Cardiac fibroblast (primary cell): Measurements from ENCODE around the gene DSC3.

ENCODE experiments used
- DNase-seq, 2 donors: peaks; one replicate each; pipeline versions ENCODE4 v3.0.0 to v3.0.0-alpha.2; 2010; ENCODE audit warnings: low read depth in 2 of 2
- H3K4me3 ChIP-seq, 2 donors: replicated peaks in 1 of 2; 1 replicate in 1 of 2; 2 replicates in 1 of 2; pipeline ENCODE4 v1.5.1; 2011; ENCODE audit warnings: low read depth in 2 of 2, low read length in 2 of 2, mild to moderate bottlenecking in 2 of 2, moderate library complexity in 1 of 2
- TF ChIP-seq, protein P1 (sequence below): IDR thresholded peaks from one replicate; pipeline ENCODE4 v1.5.1; 2011; ENCODE audit warnings: low read depth, mild to moderate bottlenecking, low read length, inconsistent platforms

The DSC3 gene

DNA sequence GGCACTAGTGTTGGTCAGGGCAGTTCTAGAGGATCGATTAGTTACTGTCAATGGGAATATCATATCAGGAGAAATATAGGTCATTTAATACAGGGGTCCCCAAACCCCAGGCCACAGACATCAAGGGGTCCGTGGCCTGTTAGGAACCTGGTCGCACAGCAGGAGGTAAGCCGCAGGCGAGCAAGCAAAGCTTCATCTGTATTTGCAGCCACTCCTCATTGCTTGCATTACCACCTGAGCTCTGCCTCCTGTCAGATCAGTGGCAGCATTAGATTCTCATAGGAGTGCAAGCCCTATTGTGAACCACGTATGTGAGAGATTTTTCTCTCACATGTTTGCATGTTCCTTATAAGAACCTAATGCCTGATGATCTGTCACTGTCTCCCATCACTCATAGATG lies 81.9 kb downstream of the DSC3 start:
- TF ChIP-seq, protein P1, sequence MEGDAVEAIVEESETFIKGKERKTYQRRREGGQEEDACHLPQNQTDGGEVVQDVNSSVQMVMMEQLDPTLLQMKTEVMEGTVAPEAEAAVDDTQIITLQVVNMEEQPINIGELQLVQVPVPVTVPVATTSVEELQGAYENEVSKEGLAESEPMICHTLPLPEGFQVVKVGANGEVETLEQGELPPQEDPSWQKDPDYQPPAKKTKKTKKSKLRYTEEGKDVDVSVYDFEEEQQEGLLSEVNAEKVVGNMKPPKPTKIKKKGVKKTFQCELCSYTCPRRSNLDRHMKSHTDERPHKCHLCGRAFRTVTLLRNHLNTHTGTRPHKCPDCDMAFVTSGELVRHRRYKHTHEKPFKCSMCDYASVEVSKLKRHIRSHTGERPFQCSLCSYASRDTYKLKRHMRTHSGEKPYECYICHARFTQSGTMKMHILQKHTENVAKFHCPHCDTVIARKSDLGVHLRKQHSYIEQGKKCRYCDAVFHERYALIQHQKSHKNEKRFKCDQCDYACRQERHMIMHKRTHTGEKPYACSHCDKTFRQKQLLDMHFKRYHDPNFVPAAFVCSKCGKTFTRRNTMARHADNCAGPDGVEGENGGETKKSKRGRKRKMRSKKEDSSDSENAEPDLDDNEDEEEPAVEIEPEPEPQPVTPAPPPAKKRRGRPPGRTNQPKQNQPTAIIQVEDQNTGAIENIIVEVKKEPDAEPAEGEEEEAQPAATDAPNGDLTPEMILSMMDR, result no peak
- DNase-seq, result no peak
- no peak overlapping the region for H3K4me3 ChIP-seq

DNA sequence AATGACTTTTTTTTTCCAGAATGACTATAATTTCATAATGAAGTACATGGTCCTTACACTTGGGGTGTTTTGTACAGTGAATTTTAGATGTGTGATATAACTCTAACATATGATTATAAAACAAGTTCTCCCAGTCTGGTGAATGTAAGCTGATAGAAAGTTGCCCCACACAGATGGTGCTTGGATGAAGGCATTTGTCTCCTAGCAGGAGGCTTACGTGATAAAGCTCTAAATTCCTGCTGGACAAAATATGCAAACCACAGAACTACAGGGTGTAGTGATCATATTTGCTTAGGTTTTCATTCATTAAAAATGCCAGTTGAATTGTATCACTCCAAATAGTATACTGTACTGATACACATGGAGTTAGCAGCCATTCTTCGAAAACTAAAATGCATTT lies 85.5 kb downstream of the DSC3 start:
- DNase-seq, result no peak
- no peak overlapping the region for H3K4me3 ChIP-seq

DNA sequence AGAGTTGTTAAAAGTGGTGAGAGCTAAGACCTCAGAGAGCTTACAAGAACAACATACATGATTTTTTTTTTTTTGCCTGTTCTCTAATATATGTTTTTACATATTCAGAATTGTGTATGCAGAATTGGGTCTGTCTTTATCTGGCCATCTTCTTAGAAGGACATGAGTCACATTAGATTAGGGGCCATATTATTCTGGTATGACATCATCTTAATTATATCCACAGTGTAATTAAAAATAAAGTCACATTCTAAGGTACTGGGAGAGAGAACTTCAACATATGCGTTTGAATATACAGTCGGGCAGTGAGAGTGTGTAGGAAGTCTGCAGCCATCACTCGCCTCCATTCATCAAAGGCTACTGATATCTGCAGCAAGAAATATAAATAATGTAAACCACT lies 88.3 kb downstream of the DSC3 start:
- H3K4me3 ChIP-seq, result no peak overlapping the region
- TF ChIP-seq, protein P1, result no peak
- no peak for DNase-seq

More for the DNA sequence above, 85.5 kb downstream of the DSC3 start:
- TF ChIP-seq, protein P1, result no peak

DNA sequence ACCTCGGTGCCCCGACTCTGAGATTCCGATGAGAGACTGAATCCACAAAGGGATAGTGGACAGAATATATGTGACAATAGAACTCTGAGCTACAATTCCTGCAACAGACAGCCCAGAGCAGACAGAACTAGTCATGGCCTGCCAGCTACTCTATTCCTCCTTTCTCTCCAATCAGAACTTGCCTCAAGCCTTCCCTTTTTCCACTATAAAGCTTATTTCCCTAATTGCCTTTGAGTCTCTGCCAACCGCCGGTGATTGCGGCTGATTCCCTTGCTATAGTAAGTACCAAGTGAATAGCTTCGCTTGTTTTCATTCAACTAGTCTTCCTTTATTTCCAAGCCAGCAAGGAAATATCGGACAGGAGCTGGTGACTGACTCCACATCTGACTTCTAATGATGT lies 96.8 kb downstream of the DSC3 start:
- TF ChIP-seq, protein P1, result no peak
- H3K4me3 ChIP-seq, result no peak overlapping the region

DNA sequence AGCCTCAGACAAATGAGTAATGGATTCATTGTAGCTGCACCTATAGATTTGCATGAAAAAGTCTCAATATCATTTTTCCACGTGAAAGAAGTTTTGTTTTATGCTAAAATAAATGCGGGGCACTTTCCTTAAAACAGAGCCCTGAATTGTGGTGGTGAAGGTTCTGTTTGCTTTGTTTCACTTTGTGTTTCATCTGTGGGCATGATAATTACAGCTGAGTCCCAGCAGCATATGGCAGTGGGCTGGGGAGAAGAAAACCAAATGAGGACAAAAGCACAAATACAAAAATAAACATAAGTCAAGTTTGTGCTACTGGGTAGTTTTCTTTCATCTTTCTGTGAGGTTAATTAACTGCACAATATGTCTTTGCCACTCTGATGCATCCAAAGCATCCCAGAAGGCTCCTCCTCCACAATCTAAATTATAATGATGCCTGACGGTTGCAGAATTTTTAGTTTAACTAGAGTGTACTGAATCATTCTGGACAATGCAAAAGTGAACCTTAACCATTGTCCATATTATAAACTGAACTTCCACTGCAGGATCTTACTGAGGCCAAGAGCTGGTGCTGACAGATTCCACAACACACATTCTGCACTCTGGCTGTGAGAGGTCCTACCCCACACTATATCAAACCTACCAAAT lies 97.6 kb downstream of the DSC3 start:
- no peak overlapping the region for H3K4me3 ChIP-seq
- no peak for DNase-seq
- TF ChIP-seq, protein P1, result no peak

More for the DNA sequence above, 96.8 kb downstream of the DSC3 start:
- DNase-seq, result no peak

DNA sequence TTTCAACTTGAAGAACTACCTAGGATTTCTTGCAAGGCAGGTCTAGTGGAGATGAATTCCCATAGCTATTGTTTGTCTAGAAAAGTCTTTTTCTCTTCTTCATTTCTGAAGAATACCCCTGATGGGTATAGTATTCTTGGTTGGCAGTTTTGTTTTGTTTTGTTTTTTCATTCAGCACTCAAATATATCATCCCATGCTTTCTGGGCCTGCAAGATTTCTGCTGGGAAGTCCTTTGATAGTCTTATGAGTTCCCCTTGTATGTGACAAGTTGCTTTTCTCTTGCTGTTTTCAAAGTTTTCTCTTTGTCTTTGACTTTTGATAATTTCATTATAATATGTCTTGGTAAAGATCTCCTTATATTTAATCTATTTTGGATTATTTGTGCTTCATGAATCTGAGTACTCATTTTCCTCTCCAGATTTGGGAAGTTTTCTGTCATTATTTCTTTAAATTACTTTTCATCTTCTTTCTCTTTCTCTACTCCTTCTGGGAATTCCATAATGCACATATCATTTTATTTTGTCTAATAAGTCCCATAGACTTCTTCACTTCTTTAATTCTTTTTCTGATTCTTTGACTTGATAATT lies 101.5 kb downstream of the DSC3 start:
- no peak for DNase-seq
- no peak overlapping the region for H3K4me3 ChIP-seq
- TF ChIP-seq, protein P1, result no peak
